K562 (cell line): ENCODE data around the gene TXNRD2. TPM values are rescaled to one million over a fixed set of nuclear protein-coding genes. Genes with fewer than 3 reads are reported as not detected.

Source experiments
- BMI1 ChIP-seq: fragments of 150-350 bp; IDR thresholded peaks from 2 replicates; pipeline ENCODE4 v1.6.1; 2014; ENCODE audit warnings: low read length
- CREB1 ChIP-seq, 2 experiments: sonication (generic) in 1 of 2; formaldehyde crosslinking in 1 of 2; IDR thresholded peaks; 2 replicates each; pipeline versions ENCODE4 v1.6.1 to v1.8.0; 2012 to 2022; ENCODE audit warnings: inconsistent platforms in 1 of 2, mild to moderate bottlenecking in 1 of 2, missing genetic modification reagents in 1 of 2, moderate library complexity in 1 of 2
- EP300 ChIP-seq: IDR thresholded peaks from 2 replicates; pipeline ENCODE4 v1.6.1; 2012; ENCODE audit warnings: low read length, improper control_type of control experiment
- FOXM1 ChIP-seq, 2 experiments: fragments of 450-650 bp in 1 of 2; sonication (generic) in 1 of 2; formaldehyde crosslinking in 1 of 2; IDR thresholded peaks; 2 replicates each; pipeline versions ENCODE4 v1.6.1 to v1.9.0; 2017 to 2022; ENCODE audit warnings: low read depth in 2 of 2, mild to moderate bottlenecking in 2 of 2, missing genetic modification reagents in 1 of 2, moderate library complexity in 1 of 2
- GTF2F1 ChIP-seq: IDR thresholded peaks from 2 replicates; pipeline ENCODE4 v1.6.1; 2011; ENCODE audit warnings: low read depth, low read length, improper control_type of control experiment
- MAFG ChIP-seq: fragments of 450-650 bp; conservative IDR thresholded peaks from 2 replicates; pipeline ENCODE4 v1.6.1; 2016; ENCODE audit warnings: missing genetic modification characterization, missing compliant biosample characterization
- NFIC ChIP-seq: fragments of 450-650 bp; IDR thresholded peaks from 2 replicates; pipeline ENCODE4 v1.6.1; 2017; ENCODE audit warnings: mild to moderate bottlenecking, inconsistent platforms
- PCBP1 ChIP-seq: fragments of 200-400 bp; formaldehyde crosslinking; IDR thresholded peaks from 2 replicates; pipeline ENCODE4 v1.6.1; 2018; ENCODE audit warnings: mild to moderate bottlenecking, low read depth, low read length; ENCODE audit not compliant: poor library complexity, severe bottlenecking
- PHF8 ChIP-seq: fragments of 200-600 bp; sonication (generic); IDR thresholded peaks from 2 replicates; pipeline ENCODE4 v1.6.1; 2012; ENCODE audit warnings: mixed run types, mild to moderate bottlenecking, inconsistent platforms, low read length, moderate library complexity, borderline replicate concordance
- POLR2G ChIP-seq: fragments of 200-400 bp; formaldehyde crosslinking; IDR thresholded peaks from 2 replicates; pipeline ENCODE4 v1.6.1; 2017; ENCODE audit warnings: low read depth, mild to moderate bottlenecking, antibody characterized with exemption, low read length, moderate library complexity
- POU5F1 ChIP-seq: fragments of 150-350 bp; IDR thresholded peaks from 2 replicates; pipeline ENCODE4 v1.6.1; 2014; ENCODE audit warnings: borderline replicate concordance, low read length, low read depth, mild to moderate bottlenecking; ENCODE audit not compliant: partially characterized antibody
- SMC3 ChIP-seq: conservative IDR thresholded peaks from 2 replicates; pipeline ENCODE4 v1.6.1; 2011; ENCODE audit warnings: low read depth, low read length, improper control_type of control experiment; ENCODE audit not compliant: insufficient read depth
- TGIF2 ChIP-seq: sonication (generic); formaldehyde crosslinking; IDR thresholded peaks from 2 replicates; pipeline ENCODE4 v1.8.1; 2022; ENCODE audit warnings: mild to moderate bottlenecking, missing genetic modification reagents, moderate library complexity
- ZNF133 ChIP-seq: fragments of 250-450 bp; sonication (Bioruptor Pico); IDR thresholded peaks from 2 replicates; pipeline ENCODE4 v1.4.0; 2020; ENCODE audit warnings: mild to moderate bottlenecking
- ZNF707 ChIP-seq: fragments of 250-450 bp; sonication (Bioruptor Pico); conservative IDR thresholded peaks from 2 replicates; pipeline ENCODE4 v1.8.0; 2022; ENCODE audit warnings: inconsistent platforms, mild to moderate bottlenecking, moderate library complexity
- polyA plus RNA-seq, 8 experiments: library from polyadenylated mRNA; depleted of rRNA in 4 of 8; stranded (reverse) in 5 of 8; unstranded in 3 of 8; fragments of >200 nt; fragmentation: Nextera tagmentation in 2 of 8; fragmentation: Illumina TruSeq in 1 of 8; extraction: Ambion mirVana in 2 of 8; extraction: Trizol in 1 of 8; gene quantifications; 2 replicates each; pipeline versions ENCODE4 v1.2.1 to v1.2.3, GENCODE V29; 2011 to 2014; ENCODE audit warnings: inconsistent platforms in 1 of 8, missing spikeins in 1 of 8
- total RNA-seq, 7 experiments: library from RNA; depleted of rRNA in 6 of 7; stranded (reverse); fragments of >200 nt in 6 of 7; fragmentation: Illumina TruSeq in 2 of 7; extraction: Trizol in 2 of 7; gene quantifications; 2 replicates each; pipeline versions ENCODE4 v1.2.1 to v1.2.3, GENCODE V29; 2011 to 2021; ENCODE audit warnings: low replicate concordance in 1 of 7
- TF ChIP-seq, protein P1 (sequence below): fragments of 150-350 bp; conservative IDR thresholded peaks from 2 replicates; pipeline ENCODE4 v1.6.1; 2014; ENCODE audit warnings: low read length
- TF ChIP-seq, protein P2 (sequence below), 2 experiments: fragments of 450-650 bp in 1 of 2; sonication (generic) in 1 of 2; formaldehyde crosslinking in 1 of 2; IDR thresholded peaks in 1 of 2; conservative IDR thresholded peaks in 1 of 2; 2 replicates each; pipeline versions ENCODE4 v1.6.1 to v1.8.1; 2016 to 2023; ENCODE audit warnings: mild to moderate bottlenecking in 2 of 2, moderate library complexity in 2 of 2, inconsistent platforms in 1 of 2, missing genetic modification reagents in 1 of 2
- TF ChIP-seq, protein P3 (sequence below): fragments of 450-650 bp; formaldehyde crosslinking; IDR thresholded peaks from 2 replicates; pipeline ENCODE4 v1.4.0; 2022; ENCODE audit warnings: missing genetic modification characterization
- TF ChIP-seq, protein P4 (sequence below): fragments of 250-450 bp; sonication (Bioruptor Pico); IDR thresholded peaks from 2 replicates; pipeline ENCODE4 v1.4.0; 2020; ENCODE audit warnings: mild to moderate bottlenecking, moderate library complexity

TXNRD2 gene
- total and polyA plus RNA-seq, 9 of the 15 experiments (the other 6 are each of a cell fraction or from before 2014, with no cell fraction given), result 3.3 to 80.2 (median 49.4) TPM

DNA sequence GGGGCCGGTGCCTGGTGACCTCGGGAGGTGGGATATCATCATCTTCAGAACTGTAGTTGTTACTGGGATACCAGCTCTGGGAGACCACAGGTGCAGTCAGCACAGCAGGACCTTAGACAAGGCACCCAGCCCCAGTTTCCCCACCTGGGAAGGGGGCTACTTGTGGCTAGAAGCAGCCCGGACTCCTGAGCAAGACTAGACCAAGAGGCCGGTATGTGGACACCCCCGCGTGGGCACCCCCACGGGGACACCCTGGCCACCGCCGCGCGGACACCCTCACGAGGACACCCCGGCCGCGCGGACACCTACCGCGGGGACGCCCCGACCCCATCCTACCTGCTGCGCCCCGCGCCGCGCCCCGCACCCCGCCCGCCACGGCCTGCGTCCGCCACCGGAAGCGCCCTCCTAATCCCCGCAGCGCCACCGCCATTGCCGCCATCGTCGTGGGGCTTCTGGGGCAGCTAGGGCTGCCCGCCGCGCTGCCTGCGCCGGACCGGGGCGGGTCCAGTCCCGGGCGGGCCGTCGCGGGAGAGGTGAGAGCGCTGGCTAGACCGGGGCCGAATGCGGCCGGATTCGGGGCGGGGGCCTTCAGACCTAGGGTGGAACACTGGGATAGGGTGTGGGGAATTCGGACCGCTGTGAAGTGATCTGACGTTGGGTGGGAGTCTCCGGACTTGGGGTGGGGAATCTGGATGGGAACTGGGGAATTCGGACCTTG, at the start of gene TXNRD2, which contains the start of gene COMT (continued):
- TF ChIP-seq CREB1 (IDR thresholded peaks at IDR 0.05), result no peak
- TF ChIP-seq CREB1 (CRISPR knock-in tag; IDR thresholded peaks at IDR 0.05), result no peak
- TF ChIP-seq, protein P1, sequence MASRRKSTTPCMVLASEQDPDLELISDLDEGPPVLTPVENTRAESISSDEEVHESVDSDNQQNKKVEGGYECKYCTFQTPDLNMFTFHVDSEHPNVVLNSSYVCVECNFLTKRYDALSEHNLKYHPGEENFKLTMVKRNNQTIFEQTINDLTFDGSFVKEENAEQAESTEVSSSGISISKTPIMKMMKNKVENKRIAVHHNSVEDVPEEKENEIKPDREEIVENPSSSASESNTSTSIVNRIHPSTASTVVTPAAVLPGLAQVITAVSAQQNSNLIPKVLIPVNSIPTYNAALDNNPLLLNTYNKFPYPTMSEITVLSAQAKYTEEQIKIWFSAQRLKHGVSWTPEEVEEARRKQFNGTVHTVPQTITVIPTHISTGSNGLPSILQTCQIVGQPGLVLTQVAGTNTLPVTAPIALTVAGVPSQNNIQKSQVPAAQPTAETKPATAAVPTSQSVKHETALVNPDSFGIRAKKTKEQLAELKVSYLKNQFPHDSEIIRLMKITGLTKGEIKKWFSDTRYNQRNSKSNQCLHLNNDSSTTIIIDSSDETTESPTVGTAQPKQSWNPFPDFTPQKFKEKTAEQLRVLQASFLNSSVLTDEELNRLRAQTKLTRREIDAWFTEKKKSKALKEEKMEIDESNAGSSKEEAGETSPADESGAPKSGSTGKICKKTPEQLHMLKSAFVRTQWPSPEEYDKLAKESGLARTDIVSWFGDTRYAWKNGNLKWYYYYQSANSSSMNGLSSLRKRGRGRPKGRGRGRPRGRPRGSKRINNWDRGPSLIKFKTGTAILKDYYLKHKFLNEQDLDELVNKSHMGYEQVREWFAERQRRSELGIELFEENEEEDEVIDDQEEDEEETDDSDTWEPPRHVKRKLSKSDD, result peak; percentile 98
- 0 out of 2 replicates have a peak, but pooled peaks have one; percentile 46 for TF ChIP-seq BMI1
- TF ChIP-seq FOXM1 (IDR thresholded peaks at IDR 0.05; ENCODE audit: low read depth), result no peak
- no peak for TF ChIP-seq FOXM1 (CRISPR knock-in tag; IDR thresholded peaks at IDR 0.05; ENCODE audit: low read depth)
- no peak for TF ChIP-seq ZNF133 (CRISPR knock-in tag)
- peak; percentile 99 for TF ChIP-seq PCBP1
- TF ChIP-seq EP300, result peak; percentile 21; the same call in 1 of the 2 replicates
- no peak for TF ChIP-seq TGIF2 (CRISPR knock-in tag)
- TF ChIP-seq PHF8, result peak; percentile 89
- no peak for TF ChIP-seq MAFG
- no peak for TF ChIP-seq NFIC
- TF ChIP-seq, protein P2, sequence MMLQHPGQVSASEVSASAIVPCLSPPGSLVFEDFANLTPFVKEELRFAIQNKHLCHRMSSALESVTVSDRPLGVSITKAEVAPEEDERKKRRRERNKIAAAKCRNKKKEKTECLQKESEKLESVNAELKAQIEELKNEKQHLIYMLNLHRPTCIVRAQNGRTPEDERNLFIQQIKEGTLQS (IDR thresholded peaks at IDR 0.05), result no peak
- TF ChIP-seq, protein P2 (CRISPR knock-in tag; conservative IDR thresholded peaks at IDR 0.05), result peak; percentile 70; the same call in 1 of the 2 replicates
- TF ChIP-seq POLR2G, result peak; percentile 99
- TF ChIP-seq, protein P3, sequence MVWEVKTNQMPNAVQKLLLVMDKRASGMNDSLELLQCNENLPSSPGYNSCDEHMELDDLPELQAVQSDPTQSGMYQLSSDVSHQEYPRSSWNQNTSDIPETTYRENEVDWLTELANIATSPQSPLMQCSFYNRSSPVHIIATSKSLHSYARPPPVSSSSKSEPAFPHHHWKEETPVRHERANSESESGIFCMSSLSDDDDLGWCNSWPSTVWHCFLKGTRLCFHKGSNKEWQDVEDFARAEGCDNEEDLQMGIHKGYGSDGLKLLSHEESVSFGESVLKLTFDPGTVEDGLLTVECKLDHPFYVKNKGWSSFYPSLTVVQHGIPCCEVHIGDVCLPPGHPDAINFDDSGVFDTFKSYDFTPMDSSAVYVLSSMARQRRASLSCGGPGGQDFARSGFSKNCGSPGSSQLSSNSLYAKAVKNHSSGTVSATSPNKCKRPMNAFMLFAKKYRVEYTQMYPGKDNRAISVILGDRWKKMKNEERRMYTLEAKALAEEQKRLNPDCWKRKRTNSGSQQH (CRISPR knock-in tag), result no peak; the same call in 1 of the 2 replicates
- peak; percentile 73 for TF ChIP-seq POU5F1
- TF ChIP-seq, protein P4, sequence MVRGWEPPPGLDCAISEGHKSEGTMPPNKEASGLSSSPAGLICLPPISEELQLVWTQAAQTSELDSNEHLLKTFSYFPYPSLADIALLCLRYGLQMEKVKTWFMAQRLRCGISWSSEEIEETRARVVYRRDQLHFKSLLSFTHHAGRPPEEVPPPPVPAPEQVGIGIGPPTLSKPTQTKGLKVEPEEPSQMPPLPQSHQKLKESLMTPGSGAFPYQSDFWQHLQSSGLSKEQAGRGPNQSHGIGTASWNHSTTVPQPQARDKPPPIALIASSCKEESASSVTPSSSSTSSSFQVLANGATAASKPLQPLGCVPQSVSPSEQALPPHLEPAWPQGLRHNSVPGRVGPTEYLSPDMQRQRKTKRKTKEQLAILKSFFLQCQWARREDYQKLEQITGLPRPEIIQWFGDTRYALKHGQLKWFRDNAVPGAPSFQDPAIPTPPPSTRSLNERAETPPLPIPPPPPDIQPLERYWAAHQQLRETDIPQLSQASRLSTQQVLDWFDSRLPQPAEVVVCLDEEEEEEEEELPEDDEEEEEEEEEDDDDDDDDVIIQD (CRISPR knock-in tag), result peak; percentile 13; the same call in 1 of the 2 replicates
- TF ChIP-seq ZNF707, result no peak
- TF ChIP-seq GTF2F1, result peak; percentile 80; the same call in 1 of the 2 replicates
- 0 out of 2 replicates have a peak, but pooled peaks have one; percentile 33 for TF ChIP-seq SMC3
